Activated effector memory CD4-positive, alpha-beta T cell treated with Interleukin-2 at 50 U/mL for 16 hours (primary cell): Measurements from ENCODE around the gene PRKAR2B.

Experiments
- DNase-seq: peaks from one replicate; pipeline ENCODE4 v3.0.0-alpha.2; 2020

Gene PRKAR2B

DNA sequence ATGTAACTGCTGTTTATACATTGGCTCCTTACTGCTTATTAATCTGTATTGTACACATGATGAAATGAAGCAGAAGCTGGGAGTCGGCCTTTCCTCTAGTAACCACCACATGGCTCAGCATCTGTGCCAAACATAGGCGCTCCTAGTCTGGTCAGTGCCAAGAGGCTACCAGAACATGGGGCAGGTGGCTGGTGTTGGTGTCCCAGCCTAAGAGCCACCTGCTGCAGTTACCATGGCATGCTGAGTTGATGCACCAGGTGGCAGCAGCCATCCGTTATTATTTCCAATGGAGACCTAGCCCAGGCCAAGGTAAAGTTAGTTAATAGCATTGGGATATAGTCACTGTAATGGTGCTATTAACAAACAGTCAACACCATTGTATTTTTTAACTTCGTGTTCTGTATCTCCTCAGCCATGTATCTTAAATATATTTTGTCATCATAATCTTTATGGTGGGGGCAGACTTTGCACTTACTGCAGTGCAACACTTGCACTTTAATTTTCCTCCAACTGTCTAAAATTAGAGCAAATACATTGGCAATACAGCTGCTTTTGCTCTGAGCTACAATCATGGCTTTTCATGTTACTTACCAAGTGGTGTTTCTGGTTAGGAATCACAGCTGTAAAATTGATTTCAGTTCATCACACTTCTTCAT lies 157.4 kb downstream of the PRKAR2B start:
- DNase-seq, result no peak

DNA sequence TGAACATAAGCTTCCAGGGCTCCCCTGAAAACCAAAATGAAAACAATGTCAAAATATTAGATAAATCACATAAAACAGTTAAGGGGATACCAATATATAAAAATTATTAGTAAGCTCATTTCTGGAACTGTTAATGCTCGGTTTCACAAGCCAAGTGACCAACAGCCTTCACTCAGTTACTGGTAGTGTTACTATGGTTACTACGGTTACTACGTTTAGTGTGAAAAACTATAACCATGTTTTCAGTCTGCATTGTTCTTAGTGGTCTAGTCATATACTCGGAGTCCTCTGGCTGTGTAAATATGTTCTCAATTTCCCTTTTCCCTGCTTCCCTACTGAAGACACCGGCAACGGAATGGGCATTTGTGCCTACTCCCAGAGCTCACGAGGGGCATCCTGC lies 159.1 kb downstream of the PRKAR2B start:
- no peak for DNase-seq

DNA sequence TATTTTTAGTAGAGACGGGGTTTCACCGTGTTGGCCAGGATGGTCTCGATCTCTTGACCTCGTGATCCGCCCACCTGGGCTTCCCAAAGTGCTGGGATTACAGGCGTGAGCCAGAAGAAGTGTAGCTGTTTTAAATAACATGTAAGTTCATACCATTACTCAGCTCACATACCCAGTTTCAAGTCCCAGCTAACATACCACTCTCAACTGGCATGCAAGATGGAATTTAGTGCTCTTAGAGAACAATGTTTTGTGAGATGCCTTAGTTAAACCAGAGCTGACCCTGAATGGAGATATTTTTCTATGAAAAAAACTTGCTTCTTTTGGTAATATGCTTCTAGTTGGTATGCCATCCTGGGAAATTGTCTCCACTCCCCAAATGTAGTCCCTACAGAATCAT lies 161.6 kb downstream of the PRKAR2B start:
- DNase-seq, result no peak

DNA sequence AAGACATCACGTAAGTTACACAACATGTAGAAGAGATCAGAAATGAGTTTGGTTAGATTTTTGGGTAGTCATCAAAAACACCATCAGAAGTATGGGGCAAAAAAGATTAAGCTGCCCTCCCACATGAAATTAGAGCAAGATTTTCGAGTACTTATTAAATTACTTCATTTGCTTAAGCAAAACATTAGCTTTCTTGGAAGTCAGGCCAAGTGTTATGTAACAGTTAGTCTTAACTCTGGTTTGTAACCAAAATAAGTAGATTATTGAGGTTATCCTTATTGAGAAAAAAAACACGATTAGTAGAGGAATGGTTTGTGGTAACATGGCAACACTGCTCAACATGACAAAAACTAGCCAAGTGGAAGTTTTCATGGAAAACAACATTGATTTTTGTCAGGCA lies 162.2 kb downstream of the PRKAR2B start:
- DNase-seq, result no peak

DNA sequence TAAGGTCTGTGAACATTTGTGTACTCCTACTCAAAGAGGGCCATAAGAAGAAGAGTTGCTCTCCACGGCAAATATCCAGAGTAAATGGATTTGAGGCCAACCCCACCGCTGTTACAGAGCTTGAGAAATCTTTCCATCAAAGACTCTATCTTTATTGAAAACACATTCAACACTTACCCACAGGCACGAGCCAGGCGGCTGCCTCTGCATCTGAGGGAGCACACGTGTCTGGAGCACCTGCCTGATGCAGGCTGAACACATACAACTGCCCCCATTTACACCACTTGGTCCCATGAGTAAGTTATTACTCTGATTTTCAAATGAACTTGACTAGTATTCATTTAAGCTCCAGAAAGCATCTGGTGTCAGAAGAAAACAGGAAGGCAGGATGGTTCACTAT lies 163.0 kb downstream of the PRKAR2B start:
- DNase-seq, result no peak

DNA sequence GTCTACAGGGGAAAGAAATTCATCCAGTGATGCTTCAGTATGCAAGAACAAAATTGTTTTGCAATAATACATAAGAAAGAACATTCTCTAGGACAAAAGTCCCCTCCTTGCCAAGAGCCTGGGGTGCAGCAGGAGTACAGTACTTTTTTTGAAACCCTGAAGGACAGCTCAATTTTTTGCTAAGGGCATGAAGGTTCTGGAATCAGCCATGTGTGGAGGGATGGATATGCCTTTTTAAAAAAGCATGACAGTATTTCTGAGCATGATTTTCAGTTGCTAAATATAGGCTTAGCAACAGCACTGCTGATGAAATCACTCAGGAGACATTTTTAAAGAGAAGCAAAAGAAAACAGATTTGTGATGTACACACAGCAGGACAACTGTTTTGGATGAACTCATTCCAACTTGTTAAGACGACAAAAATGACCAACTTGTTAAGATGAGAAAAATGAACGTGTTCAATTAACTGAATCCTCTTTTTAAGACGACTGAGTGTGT lies 163.6 kb downstream of the PRKAR2B start:
- DNase-seq, result no peak

DNA sequence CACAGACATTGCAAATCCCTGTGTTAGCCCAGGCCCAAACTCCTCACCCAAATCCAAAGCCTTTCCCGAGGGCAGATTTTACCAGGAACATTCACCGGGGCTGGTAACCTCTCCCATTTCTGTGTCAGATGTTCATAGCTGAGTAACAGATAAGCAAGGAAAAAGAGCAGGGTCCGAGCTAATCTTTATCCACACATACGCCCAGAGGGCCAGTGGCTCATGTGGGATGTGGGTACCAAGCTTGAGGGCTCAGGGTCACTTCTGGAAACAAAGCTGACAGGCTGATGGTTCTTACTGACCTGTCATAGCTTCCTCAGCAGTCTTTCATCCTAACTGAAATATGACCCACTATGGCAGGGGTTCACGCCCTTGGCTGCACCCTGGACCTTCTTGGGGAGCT lies 164.1 kb downstream of the PRKAR2B start:
- DNase-seq, result no peak

DNA sequence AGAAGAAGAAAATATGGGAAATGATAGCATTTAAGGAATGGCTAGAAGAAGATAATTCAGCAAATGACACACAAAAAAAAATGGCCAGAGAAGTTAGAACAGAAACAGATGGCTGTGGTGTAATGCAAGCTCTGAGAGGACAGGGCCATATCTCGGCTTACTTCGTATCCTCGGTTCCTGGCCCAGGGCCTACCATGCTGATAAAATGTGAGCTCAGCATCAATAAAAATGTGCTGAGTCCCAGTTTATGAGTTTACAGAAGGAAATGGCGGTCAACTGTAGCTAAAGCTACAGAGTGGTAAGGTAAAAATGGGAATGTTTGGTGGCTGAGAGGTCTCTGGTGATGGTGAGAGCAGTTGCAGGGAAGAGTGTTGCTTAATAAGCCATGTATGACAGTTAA lies 165.1 kb downstream of the PRKAR2B start:
- no peak for DNase-seq

DNA sequence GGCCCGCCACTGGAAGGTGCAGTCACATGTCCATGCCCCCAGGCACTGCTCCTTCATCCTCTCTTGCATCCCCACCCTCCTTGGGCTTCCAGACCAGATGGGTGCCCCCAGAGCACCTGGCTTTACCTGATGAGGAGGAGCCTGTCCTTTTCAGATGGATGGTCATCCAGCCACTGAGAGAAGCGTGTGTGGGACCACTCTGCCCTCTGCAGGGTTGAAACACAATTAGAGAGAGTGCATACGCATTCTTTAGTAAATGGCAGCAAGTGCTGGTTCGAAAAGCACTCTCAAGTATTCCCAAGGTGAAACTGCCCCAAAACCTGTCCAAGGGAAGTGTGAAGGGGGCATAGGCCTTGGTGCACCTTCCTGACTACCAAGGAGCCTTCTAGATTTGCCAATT lies 165.9 kb downstream of the PRKAR2B start:
- DNase-seq, result no peak
